Measurements from ENCODE around the gene ATP8A1.

- no peak for TF ChIP-seq EZH2 (IDR thresholded peaks at IDR 0.05; ENCODE audit: borderline replicate concordance, insufficient read depth, low read length, poor library complexity, severe bottlenecking)
- no peak for TF ChIP-seq CTCF (IDR thresholded peaks at IDR 0.05; ENCODE audit: poor library complexity, severe bottlenecking)
- TF ChIP-seq TAF1 (IDR thresholded peaks at IDR 0.05; ENCODE audit: low read depth): no peak
- no peak for TF ChIP-seq POLR2AphosphoS5 (IDR thresholded peaks at IDR 0.05)
- no peak for TF ChIP-seq SMC3 (conservative IDR thresholded peaks at IDR 0.05; ENCODE audit: poor library complexity)
- TF ChIP-seq EP300 (conservative IDR thresholded peaks at IDR 0.05; ENCODE audit: poor library complexity, severe bottlenecking): no peak
- no peak for TF ChIP-seq RAD21 (conservative IDR thresholded peaks at IDR 0.05)
- TF ChIP-seq REST (IDR thresholded peaks at IDR 0.05; ENCODE audit: borderline replicate concordance): no peak
- no peak for TF ChIP-seq MXI1 (conservative IDR thresholded peaks at IDR 0.05; ENCODE audit: poor library complexity, severe bottlenecking)
These were observed 19.0 kb downstream of the ATP8A1 start for GRCh38 chr4:42637867-42638266.
